GM21786 (cell line): Measurements from ENCODE around the gene IL2RG.

Source experiments
- ATAC-seq: cut with Tn5 transposase; IDR thresholded peaks from one replicate; pipeline ENCODE4 v1.9.1; 2021; ENCODE audit not compliant: unreplicated experiment

The IL2RG gene

DNA sequence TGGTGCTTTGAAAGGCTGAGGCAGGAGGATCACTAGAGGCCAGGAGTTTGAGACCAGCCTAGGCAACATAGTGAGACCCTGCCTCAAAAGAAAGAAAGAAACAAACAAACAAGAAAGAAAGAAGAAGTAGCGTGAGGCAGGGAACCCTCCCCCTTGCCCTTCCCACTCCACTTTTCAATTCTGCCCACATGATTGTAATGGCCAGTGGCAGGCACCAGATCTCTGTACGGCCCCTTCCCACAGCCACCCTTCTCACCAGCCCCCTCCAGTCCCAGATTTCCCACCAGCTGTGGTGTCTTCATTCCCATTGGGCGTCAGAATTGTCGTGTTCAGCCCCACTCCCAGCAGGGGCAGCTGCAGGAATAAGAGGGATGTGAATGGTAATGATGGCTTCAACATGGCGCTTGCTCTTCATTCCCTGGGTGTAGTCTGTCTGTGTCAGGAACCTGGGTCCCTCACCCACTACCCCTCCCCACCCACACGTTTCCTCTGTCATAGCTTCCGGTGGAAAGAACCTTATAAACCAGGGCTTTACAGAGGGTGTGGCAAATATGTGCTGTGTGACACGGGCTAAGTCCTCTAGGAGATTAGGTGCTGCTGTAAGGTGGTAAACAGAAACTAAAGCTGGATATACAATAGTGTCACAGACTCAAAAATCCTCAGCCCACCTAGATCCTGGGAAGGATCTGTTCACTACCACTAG lies at the start of gene IL2RG:
IL2RG (minus strand) TSS at position 437 of the 703 bp plus-strand sequence; CDS start at position 399, 38 bp downstream.
- ATAC-seq, result peak; percentile 91

DNA sequence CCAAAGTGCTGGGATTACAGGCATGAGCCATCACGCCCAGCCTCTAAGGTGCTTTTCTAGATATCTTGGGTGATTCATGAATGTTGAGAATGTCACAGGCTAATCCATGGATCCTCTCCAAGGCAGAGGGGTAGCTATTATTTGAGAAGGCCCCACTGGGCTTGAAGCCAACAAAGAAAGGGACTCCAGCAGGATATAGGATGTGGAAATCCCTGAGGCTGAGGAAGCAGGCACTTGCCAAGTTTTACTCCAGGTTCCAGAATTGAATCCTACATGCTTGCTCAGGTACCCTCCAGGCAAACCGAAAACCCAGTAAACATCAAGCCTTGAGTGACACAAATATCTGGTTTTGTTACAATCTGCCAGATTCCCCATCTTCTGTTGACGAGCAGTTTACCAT lies 49.1 kb upstream of the IL2RG start:
- no peak for ATAC-seq

DNA sequence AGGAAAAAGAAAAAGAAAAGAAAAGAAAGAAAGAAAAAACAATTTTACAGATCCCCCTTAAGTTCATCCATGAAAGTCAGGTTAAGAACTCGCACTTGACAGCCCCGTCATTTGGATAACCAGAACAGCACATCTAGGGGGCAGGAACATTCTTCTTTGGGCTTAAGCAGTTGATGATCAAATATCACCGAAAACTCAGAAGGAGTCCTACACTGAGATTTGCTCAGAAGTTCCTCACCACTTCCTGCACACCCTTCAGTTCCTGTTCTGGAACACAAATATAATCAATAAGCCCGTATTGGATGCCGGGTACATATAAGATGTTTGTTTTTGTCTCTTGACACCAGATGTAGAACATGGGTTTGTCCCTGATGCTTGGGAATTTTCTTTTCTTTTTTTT lies 48.0 kb upstream of the IL2RG start:
- no peak for ATAC-seq

- no peak for ATAC-seq
Observed at GRCh38 chrX:71158603-71159002, 47.2 kb upstream of the IL2RG start.

- ATAC-seq, result no peak
Observed at GRCh38 chrX:71154641-71155040, 43.3 kb upstream of the IL2RG start.

DNA sequence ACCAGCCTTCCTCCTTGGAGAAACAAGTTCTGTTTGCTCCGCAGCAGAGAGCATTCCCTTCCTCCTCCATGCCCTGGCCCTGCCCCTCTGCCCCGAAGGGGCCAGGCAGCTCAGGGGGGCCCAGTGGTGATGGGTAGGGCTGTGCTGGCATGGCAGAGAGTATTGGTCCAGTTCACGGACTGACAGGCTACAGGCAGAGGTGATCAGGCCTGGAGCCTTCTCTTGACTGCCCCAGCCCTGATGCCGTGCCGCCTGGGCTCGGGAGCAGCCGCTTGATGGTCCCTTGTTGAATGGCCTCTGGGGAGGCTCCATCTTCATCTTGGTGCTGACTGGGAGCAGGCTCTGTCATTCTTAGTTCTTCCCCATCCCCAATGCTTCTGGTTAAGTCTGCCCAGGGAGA lies 42.8 kb upstream of the IL2RG start:
- no peak for ATAC-seq

DNA sequence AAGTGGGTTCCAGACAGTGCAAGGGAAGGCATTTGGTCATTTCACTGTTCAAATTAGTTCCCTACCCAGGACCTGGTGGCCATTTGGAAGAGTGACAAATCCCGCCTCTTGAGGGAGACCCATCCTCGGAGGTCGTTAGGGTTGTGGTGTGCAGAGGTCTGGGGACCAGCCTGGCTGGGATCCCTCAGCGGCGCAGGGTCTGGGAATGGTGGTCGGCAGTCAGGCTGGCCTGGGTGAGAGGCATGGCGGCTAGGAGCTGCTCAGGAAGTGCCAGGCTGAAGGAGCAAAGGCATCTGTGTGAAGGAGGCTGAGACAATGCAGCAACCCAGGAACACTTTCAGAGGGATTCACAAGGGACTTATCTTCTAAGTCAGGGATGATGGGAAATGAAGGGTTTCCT lies 40.0 kb upstream of the IL2RG start:
- ATAC-seq, result no peak

GRCh38 chrX:71148278-71148663 lies 36.9 kb upstream of the IL2RG start:
- no peak for ATAC-seq

DNA sequence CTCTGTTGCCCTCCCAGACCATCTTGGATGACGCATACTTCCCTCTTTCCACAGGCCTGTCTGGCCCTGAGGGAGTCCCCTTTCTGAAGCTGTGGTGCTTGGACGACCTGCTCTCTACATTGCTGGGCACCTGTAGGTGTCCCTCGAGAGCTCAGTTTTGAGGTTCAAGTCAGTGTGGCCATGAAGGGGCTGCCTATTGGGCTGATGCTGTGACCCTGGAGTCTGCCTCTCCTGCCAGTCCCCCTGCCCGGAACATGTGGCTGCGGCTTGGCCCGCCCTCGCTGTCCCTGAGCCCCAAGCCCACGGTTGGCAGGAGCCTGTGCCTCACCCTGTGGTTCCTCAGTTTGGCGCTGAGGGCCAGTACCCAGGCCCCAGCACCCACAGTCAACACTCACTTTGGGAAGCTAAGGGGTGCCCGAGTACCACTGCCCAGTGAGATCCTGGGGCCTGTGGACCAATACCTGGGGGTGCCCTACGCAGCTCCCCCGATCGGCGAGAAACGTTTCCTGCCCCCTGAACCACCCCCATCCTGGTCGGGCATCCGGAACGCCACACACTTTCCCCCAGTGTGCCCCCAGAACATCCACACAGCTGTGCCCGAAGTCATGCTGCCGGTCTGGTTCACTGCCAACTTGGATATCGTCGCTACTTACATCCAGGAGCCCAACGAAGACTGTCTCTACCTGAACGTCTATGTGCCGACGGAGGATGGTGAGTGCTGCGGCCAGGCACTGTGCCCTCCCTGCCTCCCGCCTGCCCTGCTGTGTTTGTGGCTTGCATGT lies 36.3 kb upstream of the IL2RG start:
- no peak for ATAC-seq

DNA sequence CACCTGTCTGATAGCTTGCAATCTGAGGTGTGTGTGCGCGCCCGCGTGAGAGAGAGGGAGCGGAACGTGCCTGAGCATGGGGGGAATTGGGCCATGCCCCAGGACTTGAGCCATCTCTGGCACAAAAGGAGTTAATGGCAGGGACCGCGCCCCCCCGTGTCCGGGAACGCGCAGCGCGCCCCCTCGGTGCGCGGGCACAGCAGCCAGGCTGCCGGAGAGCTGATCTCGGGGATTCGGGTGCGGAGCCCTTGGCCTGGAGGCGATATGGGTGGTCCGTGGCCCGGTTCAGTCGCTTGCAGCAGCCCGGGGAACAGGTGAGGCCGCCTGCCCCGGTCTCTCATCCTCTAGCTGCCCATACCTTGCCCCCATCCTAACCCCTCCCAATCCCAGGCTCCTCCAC lies 33.3 kb upstream of the IL2RG start, which contains the start of gene NLGN3:
NLGN3 (plus strand) TSS at position 191 of the 400 bp plus-strand sequence. CDS start 2,909 bp downstream, outside the sequence.
- no peak for ATAC-seq

DNA sequence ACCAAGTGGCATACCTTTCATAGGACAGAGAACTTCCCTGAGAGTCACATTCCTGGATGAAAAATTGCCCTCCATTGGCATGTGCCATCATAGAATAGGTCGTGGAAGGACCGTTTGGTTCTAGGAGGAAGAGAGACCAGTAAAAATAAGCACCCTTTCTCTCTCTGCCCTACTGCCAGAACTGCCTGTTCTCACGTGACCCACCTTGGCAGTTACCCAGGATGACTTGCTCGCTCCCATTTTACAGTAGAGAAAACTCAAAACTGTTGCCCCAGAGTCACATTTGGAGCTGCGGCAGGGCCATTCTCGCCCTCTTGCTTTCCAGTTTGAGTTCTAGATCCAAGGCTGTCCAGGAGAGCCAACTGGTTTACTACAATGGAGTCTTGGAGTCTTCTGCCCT lies 32.1 kb upstream of the IL2RG start:
- ATAC-seq, result no peak

DNA sequence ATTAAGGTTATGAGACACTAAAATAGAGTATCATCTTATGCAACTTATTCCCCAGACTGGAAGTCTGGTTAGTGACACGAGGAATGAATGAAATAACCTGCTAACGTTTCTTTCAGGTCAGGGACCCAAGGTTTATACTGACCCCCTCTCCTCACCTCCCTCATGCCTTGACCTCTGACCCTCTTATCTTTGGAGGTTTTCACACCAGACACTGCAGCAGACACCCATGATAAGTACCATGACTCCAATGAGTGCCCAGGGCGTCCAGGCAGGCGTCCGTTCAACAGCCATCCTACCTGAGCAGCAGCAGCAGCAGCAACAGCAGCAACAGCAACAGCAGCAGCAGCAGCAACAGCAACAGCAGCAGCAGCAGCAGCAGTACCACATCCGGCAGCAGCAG lies 29.1 kb upstream of the IL2RG start:
- ATAC-seq, result no peak

- no peak for ATAC-seq
Observed at GRCh38 chrX:71131510-71131909, 20.1 kb upstream of the IL2RG start.

GRCh38 chrX:71128915-71129765 lies 17.8 kb upstream of the IL2RG start:
- peak; percentile 77 for ATAC-seq

GRCh38 chrX:71128166-71128833 lies 16.9 kb upstream of the IL2RG start:
- ATAC-seq, result no peak

- no peak for ATAC-seq
Observed at GRCh38 chrX:71118985-71119535, 7.7 kb upstream of the IL2RG start.

GRCh38 chrX:71118032-71118984 lies 6.9 kb upstream of the IL2RG start, which contains the start of gene MED12:
TSS of gene MED12 (plus strand) at chrX:71118596. CDS start at chrX:71118755, 159 bp downstream.
- ATAC-seq, result peak; percentile 94

DNA sequence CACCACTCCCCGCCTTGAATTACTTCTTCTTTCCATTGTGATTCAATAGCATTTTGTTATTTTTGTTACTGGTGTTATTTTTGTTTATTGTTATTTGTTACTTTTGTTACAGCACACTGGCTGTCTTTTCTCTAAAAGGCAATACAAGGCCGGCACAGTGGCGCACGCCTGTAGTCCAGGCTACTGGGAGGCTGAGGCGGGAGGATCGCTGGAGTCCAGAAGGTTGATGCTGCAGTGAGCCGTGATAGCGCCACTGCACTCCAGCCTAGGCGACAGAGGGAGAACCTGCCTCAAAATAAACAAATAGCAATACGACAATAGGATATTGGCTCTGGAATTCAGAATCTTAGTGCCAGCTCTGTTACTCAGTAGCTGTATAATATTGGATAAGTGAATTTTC lies 6.0 kb upstream of the IL2RG start:
- no peak for ATAC-seq

- peak; percentile 7 for ATAC-seq
Observed at GRCh38 chrX:71111921-71112431, 599 bp upstream of the IL2RG start.
